ENCODE results near the gene MLANA.

The MLANA gene

DNA sequence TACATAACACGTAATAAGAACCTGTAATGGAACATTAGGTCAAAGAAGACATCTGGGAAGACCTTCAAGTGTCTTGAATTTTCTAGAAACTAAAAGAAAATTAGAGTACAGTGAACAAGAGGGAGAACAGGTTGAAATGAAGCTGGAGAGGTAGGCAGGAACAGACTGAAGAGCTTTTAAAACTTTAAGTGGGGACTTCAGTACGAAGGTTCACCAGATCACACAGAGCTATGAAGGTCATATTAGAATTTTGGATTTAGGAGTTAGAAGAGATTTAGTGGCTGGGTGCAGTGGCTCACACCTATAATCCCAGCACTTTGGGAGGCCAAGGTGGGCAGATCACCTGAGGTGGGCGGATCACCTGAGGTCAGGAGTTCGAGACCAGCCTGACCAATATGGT is 26.6 kb downstream of the MLANA start:
- no peak for DNase-seq (ENCODE audit: insufficient read length, low spot score)
- FAIRE-seq, result no peak
- no peak for TF ChIP-seq TAF1 (IDR thresholded peaks at IDR 0.05; ENCODE audit: low read depth, low read length)
- no peak for TF ChIP-seq PAX5 (IDR thresholded peaks at IDR 0.05; ENCODE audit: insufficient read depth, low read length, severe bottlenecking)
- no peak for TF ChIP-seq SPI1 (IDR thresholded peaks at IDR 0.05; ENCODE audit: low read depth, low read length)
- TF ChIP-seq POU2F2 (IDR thresholded peaks at IDR 0.05; ENCODE audit: low read depth, low read length), result no peak
- no peak for TF ChIP-seq POLR2A (IDR thresholded peaks at IDR 0.05; ENCODE audit: low read depth, low read length)
- TF ChIP-seq POLR2AphosphoS5 (IDR thresholded peaks at IDR 0.05; ENCODE audit: low read depth, low read length), result no peak

DNA sequence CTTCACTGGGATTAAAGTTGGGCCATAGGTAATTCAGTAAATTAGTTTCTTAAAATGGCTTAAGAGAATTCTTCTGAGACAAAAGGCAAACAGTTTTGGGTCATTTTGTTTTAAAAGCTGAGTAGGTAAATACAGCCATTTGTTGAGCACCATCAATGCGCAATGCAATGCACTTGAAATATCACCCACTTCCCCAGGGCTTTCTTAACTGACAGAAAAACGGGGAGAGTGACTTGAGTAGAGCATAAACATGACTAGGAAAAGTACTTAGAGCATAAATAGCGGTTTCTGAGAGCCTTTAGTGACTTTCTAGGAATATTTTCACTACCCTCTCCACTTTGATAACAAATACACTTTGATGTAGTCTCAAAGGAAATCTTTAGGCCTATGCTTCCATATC is 27.2 kb downstream of the MLANA start:
- FAIRE-seq (no peak), DNase-seq (ENCODE audit: insufficient read length, low spot score) (no peak)
- TF ChIP-seq POU2F2 (IDR thresholded peaks at IDR 0.05; ENCODE audit: low read depth, low read length) (no peak), POLR2A (IDR thresholded peaks at IDR 0.05; ENCODE audit: low read depth, low read length) (no peak), POLR2AphosphoS5 (IDR thresholded peaks at IDR 0.05; ENCODE audit: low read depth, low read length) (no peak), PAX5 (IDR thresholded peaks at IDR 0.05; ENCODE audit: insufficient read depth, low read length, severe bottlenecking) (no peak), SPI1 (IDR thresholded peaks at IDR 0.05; ENCODE audit: low read depth, low read length) (no peak), TAF1 (IDR thresholded peaks at IDR 0.05; ENCODE audit: low read depth, low read length) (no peak)

- DNase-seq (ENCODE audit: insufficient read length, low spot score) (no peak), FAIRE-seq (no peak)
- TF ChIP-seq PAX5 (IDR thresholded peaks at IDR 0.05; ENCODE audit: insufficient read depth, low read length, severe bottlenecking) (no peak), TAF1 (IDR thresholded peaks at IDR 0.05; ENCODE audit: low read depth, low read length) (no peak), SPI1 (IDR thresholded peaks at IDR 0.05; ENCODE audit: low read depth, low read length) (no peak), POU2F2 (IDR thresholded peaks at IDR 0.05; ENCODE audit: low read depth, low read length) (no peak), POLR2AphosphoS5 (IDR thresholded peaks at IDR 0.05; ENCODE audit: low read depth, low read length) (no peak), POLR2A (IDR thresholded peaks at IDR 0.05; ENCODE audit: low read depth, low read length) (no peak)
Measured at GRCh38 chr9:5918460-5918859, 27.8 kb downstream of the MLANA start.

DNA sequence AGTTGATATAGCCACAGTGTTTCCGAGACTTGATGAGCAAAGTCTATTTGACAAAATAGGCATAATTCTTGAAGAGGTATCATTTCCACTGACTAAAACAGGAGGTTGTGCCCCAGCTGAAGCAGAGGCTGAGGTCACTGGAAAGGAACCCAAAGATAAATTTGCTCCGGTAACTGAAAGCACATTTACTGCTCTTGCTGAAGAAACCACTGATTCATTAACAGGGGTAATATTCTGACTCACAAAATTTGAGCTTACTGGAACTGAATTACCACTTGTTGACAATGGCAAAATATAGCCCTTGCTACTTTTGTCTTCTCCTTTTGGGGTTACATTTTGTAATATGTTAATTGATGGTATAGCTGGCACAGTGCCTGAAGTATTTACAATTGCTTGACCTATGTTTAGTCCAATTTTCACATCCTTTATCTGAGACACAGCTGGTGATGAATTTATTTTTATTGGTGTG is 30.2 kb downstream of the MLANA start:
- FAIRE-seq, result peak; percentile 83
- no peak for TF ChIP-seq POLR2AphosphoS5 (IDR thresholded peaks at IDR 0.05; ENCODE audit: low read depth, low read length)
- no peak for TF ChIP-seq POU2F2 (IDR thresholded peaks at IDR 0.05; ENCODE audit: low read depth, low read length)
- TF ChIP-seq POLR2A (IDR thresholded peaks at IDR 0.05; ENCODE audit: low read depth, low read length), result no peak
- no peak for TF ChIP-seq TAF1 (IDR thresholded peaks at IDR 0.05; ENCODE audit: low read depth, low read length)
- TF ChIP-seq PAX5 (IDR thresholded peaks at IDR 0.05; ENCODE audit: insufficient read depth, low read length, severe bottlenecking), result no peak
- TF ChIP-seq SPI1 (IDR thresholded peaks at IDR 0.05; ENCODE audit: low read depth, low read length), result no peak
- DNase-seq (ENCODE audit: insufficient read length, low spot score), result no peak

- DNase-seq (ENCODE audit: insufficient read length, low spot score) (no peak), FAIRE-seq (peak; percentile 43)
- TF ChIP-seq POLR2AphosphoS5 (IDR thresholded peaks at IDR 0.05; ENCODE audit: low read depth, low read length), result no peak
- TF ChIP-seq PAX5 (IDR thresholded peaks at IDR 0.05; ENCODE audit: insufficient read depth, low read length, severe bottlenecking), result no peak
- no peak for TF ChIP-seq SPI1 (IDR thresholded peaks at IDR 0.05; ENCODE audit: low read depth, low read length)
- TF ChIP-seq POU2F2 (IDR thresholded peaks at IDR 0.05; ENCODE audit: low read depth, low read length), result no peak
- no peak for TF ChIP-seq POLR2A (IDR thresholded peaks at IDR 0.05; ENCODE audit: low read depth, low read length)
- TF ChIP-seq TAF1 (IDR thresholded peaks at IDR 0.05; ENCODE audit: low read depth, low read length), result no peak
Measured at GRCh38 chr9:5922192-5922591, 31.5 kb downstream of the MLANA start.

GRCh38 chr9:5931657-5932056 is 41.0 kb downstream of the MLANA start:
- TF ChIP-seq POLR2A (IDR thresholded peaks at IDR 0.05; ENCODE audit: low read depth, low read length) (no peak), SPI1 (IDR thresholded peaks at IDR 0.05; ENCODE audit: low read depth, low read length) (no peak), PAX5 (IDR thresholded peaks at IDR 0.05; ENCODE audit: insufficient read depth, low read length, severe bottlenecking) (no peak), TAF1 (IDR thresholded peaks at IDR 0.05; ENCODE audit: low read depth, low read length) (no peak), POLR2AphosphoS5 (IDR thresholded peaks at IDR 0.05; ENCODE audit: low read depth, low read length) (no peak), POU2F2 (IDR thresholded peaks at IDR 0.05; ENCODE audit: low read depth, low read length) (no peak)
- DNase-seq (ENCODE audit: insufficient read length, low spot score) (no peak), FAIRE-seq (no peak)

DNA sequence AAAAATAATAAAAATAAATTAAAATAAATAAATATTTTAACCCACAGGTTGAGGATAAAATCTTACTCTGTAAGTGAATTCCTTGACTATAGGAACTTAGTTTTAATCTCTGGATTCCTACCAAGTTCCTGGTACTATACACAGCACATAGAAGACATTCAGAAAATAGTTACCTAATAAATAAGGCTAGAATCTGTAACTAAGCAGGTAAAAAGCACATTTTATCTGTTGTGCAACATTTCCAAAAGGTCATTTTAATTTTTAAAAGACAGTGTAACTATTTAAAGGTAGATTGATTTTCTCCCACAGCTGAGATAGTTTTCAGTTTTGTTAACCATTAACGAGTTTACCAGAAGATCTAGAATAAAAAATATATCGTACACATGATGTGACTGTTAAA is 47.8 kb downstream of the MLANA start:
- no peak for FAIRE-seq

GRCh38 chr9:5939530-5939929 is 48.8 kb downstream of the MLANA start:
- FAIRE-seq (no peak), DNase-seq (ENCODE audit: insufficient read length, low spot score) (no peak)
- TF ChIP-seq PAX5 (IDR thresholded peaks at IDR 0.05; ENCODE audit: insufficient read depth, low read length, severe bottlenecking) (no peak), POLR2A (IDR thresholded peaks at IDR 0.05; ENCODE audit: low read depth, low read length) (no peak), SPI1 (IDR thresholded peaks at IDR 0.05; ENCODE audit: low read depth, low read length) (no peak), TAF1 (IDR thresholded peaks at IDR 0.05; ENCODE audit: low read depth, low read length) (no peak), POLR2AphosphoS5 (IDR thresholded peaks at IDR 0.05; ENCODE audit: low read depth, low read length) (no peak), POU2F2 (IDR thresholded peaks at IDR 0.05; ENCODE audit: low read depth, low read length) (no peak)

More for the DNA sequence above, 47.8 kb downstream of the MLANA start:
- TF ChIP-seq SPI1 (IDR thresholded peaks at IDR 0.05; ENCODE audit: low read depth, low read length) (no peak), PAX5 (IDR thresholded peaks at IDR 0.05; ENCODE audit: insufficient read depth, low read length, severe bottlenecking) (no peak), TAF1 (IDR thresholded peaks at IDR 0.05; ENCODE audit: low read depth, low read length) (no peak), POU2F2 (IDR thresholded peaks at IDR 0.05; ENCODE audit: low read depth, low read length) (no peak), POLR2A (IDR thresholded peaks at IDR 0.05; ENCODE audit: low read depth, low read length) (no peak), POLR2AphosphoS5 (IDR thresholded peaks at IDR 0.05; ENCODE audit: low read depth, low read length) (no peak)
- no peak for DNase-seq (ENCODE audit: insufficient read length, low spot score)

GRCh38 chr9:5941214-5941613 is 50.5 kb downstream of the MLANA start:
- no peak for TF ChIP-seq POLR2AphosphoS5 (IDR thresholded peaks at IDR 0.05; ENCODE audit: low read depth, low read length)
- no peak for TF ChIP-seq SPI1 (IDR thresholded peaks at IDR 0.05; ENCODE audit: low read depth, low read length)
- no peak for TF ChIP-seq POU2F2 (IDR thresholded peaks at IDR 0.05; ENCODE audit: low read depth, low read length)
- no peak for TF ChIP-seq TAF1 (IDR thresholded peaks at IDR 0.05; ENCODE audit: low read depth, low read length)
- no peak for TF ChIP-seq POLR2A (IDR thresholded peaks at IDR 0.05; ENCODE audit: low read depth, low read length)
- TF ChIP-seq PAX5 (IDR thresholded peaks at IDR 0.05; ENCODE audit: insufficient read depth, low read length, severe bottlenecking), result no peak
- FAIRE-seq (no peak), DNase-seq (ENCODE audit: insufficient read length, low spot score) (no peak)

- DNase-seq (ENCODE audit: insufficient read length, low spot score) (no peak), FAIRE-seq (peak; percentile 69)
- TF ChIP-seq POU2F2 (IDR thresholded peaks at IDR 0.05; ENCODE audit: low read depth, low read length) (no peak), SPI1 (IDR thresholded peaks at IDR 0.05; ENCODE audit: low read depth, low read length) (no peak), POLR2AphosphoS5 (IDR thresholded peaks at IDR 0.05; ENCODE audit: low read depth, low read length) (no peak)
Measured at GRCh38 chr9:5945112-5945511, 54.4 kb downstream of the MLANA start.

Data from GM12891 (cell line).